GM18951 (cell line): ENCODE results near the gene TTC9B.

ENCODE experiments used
- POLR2A ChIP-seq: IDR thresholded peaks from 4 replicates; pipeline ENCODE4 v1.6.1; 2011; ENCODE audit warnings: mild to moderate bottlenecking; ENCODE audit not compliant: insufficient read length, insufficient read depth; ENCODE audit errors: extremely low read depth
- in situ Hi-C: fragments of 300-500 bp; cut with MboI; formaldehyde crosslinking; loops from one replicate; pipeline ENCODE4 v1.12.0; 2022; ENCODE audit warnings: low sequenced_read_pairs, mixed read lengths, inconsistent platforms; ENCODE audit not compliant: unreplicated experiment

TTC9B gene

GRCh38 chr19:40217934-40218890, at the start of gene TTC9B:
Gene TTC9B (minus strand): TSS chr19:40218384. CDS start chr19:40218381, 3 bp downstream.
- TF ChIP-seq POLR2A: no peak
- in situ Hi-C loops: no loop called here

DNA sequence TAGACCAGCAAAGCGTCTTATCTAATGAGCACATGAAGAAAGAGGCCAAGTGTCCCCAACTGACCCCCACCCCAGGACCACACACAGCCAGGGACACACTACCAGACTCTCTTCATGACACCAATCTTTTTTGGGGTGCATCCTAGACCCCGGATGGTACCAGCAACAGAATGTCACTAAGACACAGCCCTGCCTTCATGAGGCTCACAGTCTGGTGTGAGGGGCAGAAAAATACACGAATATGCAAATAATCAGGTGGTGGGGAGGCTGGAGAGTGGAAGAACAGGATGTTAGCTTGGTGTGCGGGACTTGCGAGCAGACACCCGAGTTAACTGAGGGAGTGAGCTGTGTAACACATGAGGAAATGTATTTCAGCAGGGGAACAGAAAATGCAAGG, 49.4 kb upstream of the TTC9B start:
- TF ChIP-seq POLR2A: no peak
- in situ Hi-C loops: no loop called here

DNA sequence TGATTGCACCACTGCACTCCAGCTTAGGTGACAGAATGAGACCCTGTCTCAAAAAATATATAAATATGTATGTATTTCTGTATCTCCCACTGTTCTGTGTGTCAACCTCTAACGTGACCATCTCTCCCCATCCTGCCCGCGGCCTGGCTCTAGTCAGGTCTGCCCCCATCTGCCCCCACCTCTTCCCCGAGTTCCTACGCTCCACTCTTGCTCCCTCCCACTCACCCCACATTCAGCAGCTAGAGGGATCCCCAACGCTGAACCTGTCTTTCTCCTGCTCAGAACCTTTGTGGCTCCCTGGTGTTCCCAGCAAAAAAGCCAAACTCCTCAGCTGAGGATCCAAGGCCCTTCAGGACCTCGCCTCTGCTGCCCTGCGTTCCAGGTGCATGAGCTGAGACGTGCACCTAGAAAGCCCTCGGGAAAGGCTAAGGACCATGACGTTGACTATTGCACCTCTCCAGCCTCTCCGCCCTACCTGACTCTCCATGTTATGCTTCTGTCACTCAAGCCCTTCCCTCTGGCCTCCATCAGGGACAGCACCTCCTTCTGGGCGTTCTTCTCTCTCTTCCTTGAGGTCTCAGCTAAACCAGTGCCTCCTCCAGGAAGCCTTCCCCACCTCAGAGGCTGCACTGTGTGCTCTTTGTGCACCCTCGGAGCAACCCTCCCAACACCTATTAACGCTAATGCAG, 48.9 kb upstream of the TTC9B start:
- no peak for TF ChIP-seq POLR2A
- in situ Hi-C loops: no loop called here

DNA sequence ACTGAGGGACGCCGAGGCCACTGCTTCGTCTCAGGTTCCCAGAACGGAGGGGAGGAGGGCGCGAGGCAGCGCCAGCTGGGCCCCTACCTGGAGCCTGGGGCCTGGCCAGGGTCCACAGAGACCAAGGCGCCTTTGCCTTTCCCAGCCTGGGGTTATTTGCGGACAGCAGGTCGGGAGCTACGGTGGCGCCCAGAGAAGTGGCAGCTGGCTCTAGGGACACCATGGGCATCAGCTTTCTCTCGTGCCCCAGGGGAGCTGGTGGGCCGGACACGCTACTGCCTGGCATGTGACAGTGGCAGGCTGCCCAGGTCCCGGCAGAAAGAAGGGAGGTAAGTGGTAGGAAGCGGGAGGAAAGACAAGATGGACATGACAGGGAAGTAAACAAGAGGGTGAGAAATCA, 47.9 kb upstream of the TTC9B start:
- TF ChIP-seq POLR2A: no peak
- in situ Hi-C loops: no loop called here

- no peak for TF ChIP-seq POLR2A
- in situ Hi-C loops: no loop called here
These were observed 47.5 kb upstream of the TTC9B start for GRCh38 chr19:40265763-40266099.

DNA sequence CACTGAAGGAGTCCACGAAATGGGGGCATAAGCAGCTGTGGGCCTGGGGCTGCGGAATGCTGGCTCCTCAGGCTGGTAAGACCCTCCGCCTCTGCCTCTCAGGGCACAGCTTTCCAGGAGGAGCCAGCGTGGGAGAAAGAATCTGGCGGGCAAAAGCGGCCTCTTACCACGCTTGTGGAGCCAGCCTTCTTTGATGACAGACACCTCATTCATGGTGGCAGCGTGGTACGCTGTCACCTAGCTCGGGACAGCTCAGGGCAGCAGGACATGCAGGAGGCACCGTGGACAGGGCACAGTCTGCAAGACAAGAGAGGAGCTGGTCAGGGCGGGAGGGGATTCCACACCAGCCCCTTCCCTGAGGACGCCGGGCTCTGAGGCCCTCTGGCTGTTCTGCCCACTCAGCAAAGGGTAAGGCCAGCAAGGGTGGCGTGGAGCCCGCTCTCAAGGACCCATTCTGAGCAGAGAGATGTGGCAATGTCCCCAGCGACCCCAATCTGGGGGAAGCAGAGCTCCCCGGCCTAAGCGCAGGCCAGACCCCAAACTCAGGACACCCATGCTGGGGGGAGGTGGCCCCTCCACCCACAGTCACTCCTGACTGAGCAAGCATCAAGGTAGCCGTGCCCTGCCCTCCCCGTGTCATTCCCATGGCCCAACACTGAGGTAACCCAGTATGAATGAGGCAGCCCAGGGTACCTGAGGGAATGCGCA, 47.0 kb upstream of the TTC9B start:
- TF ChIP-seq POLR2A: no peak
- in situ Hi-C loops: no loop called here

GRCh38 chr19:40264314-40265054, 46.3 kb upstream of the TTC9B start:
- no peak for TF ChIP-seq POLR2A
- in situ Hi-C loops: no loop called here

- no peak for TF ChIP-seq POLR2A
- in situ Hi-C loops: no loop called here
These were observed 45.5 kb upstream of the TTC9B start for GRCh38 chr19:40263440-40264313.

DNA sequence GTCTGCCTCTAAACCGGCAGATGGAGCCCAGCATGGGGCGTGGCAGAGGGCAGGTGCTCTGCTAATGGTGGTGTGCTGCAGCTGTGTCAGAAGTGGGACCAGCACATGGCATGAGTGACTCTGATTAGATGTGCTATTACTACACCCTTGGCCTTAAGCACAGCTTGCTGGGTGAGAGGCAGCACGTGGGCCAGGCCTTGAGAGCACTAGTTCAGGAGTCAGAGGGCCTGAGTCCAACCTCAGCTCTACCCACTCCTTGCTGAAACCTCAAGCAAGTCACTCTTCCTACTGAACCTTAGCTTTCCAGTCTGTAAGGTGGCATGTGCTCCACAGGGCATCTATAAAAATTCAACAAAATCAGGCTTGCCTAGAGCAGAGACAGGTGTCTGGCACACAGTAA, 44.2 kb upstream of the TTC9B start:
- in situ Hi-C loops: no loop called here
- no peak for TF ChIP-seq POLR2A

DNA sequence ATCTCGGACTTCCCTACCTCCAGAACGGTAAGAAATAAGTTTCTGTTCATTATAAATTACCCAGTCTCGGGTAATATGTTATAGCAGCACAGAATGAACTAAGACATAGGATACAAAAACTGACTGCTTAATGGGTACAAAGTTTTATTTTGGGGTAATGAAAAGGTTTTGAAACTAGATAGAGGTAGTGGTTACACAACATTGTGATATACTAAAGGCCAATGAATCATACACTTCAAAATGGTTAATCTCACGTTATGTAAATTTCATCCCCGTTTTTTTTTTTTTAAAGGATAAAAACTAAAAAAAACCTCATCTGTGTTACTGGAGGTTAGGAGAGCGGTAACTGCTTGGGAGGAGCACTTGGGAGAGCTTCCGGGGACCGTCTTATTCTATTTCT, 43.4 kb upstream of the TTC9B start:
- in situ Hi-C loops: no loop called here
- no peak for TF ChIP-seq POLR2A

- TF ChIP-seq POLR2A: no peak
- in situ Hi-C loops: no loop called here
These were observed 38.9 kb upstream of the TTC9B start for GRCh38 chr19:40257096-40257517.

DNA sequence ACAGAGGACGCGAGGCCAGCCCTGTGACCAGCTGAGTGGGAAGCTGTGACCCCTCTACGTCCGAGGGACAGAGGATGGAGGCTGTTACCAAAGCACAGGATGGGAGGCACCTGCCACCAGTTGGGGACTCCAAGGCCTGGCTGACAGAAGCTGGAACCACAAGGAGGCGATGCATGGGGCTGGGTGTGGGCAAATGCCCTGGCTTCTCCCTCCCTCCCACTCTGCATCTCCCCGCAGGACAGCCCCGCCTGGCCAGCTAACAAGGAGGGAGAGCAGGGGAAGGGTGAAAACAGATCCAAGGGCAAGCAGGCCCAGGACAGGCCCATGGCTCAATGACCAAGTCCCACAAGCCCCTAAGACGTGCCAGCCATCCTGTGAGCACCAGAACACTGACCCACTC, 38.3 kb upstream of the TTC9B start:
- no peak for TF ChIP-seq POLR2A
- in situ Hi-C loops: no loop called here
